Measurements from ENCODE around the gene DOCK8.
A peak's percentile ranks its signal among the peaks of the same experiment; 100 is the strongest.

The DOCK8 gene

GRCh38 chr9:331197-331596 is 116.5 kb downstream of the DOCK8 start:
- H3K27ac ChIP-seq = no peak overlapping the region
- TF ChIP-seq ZFX (IDR thresholded peaks at IDR 0.05) (no peak), CTCF (conservative IDR thresholded peaks at IDR 0.05) (no peak)

GRCh38 chr9:335373-335772 is 120.7 kb downstream of the DOCK8 start:
- no peak overlapping the region; the same call in 1 of the 2 replicates for H3K27ac ChIP-seq
- TF ChIP-seq ZFX (IDR thresholded peaks at IDR 0.05) = no peak
- no peak for TF ChIP-seq CTCF (conservative IDR thresholded peaks at IDR 0.05)

GRCh38 chr9:336039-336438 is 121.4 kb downstream of the DOCK8 start:
- peak overlapping the region; percentile 64; the same call in 1 of the 2 replicates for H3K27ac ChIP-seq
- no peak for TF ChIP-seq CTCF (conservative IDR thresholded peaks at IDR 0.05)
- TF ChIP-seq ZFX (IDR thresholded peaks at IDR 0.05) = no peak

GRCh38 chr9:338602-339001 is 123.9 kb downstream of the DOCK8 start:
- TF ChIP-seq CTCF (conservative IDR thresholded peaks at IDR 0.05) (no peak), ZFX (IDR thresholded peaks at IDR 0.05) (no peak)
- no peak overlapping the region for H3K27ac ChIP-seq

GRCh38 chr9:341634-342421 is 127.2 kb downstream of the DOCK8 start:
- H3K27ac ChIP-seq = no peak overlapping the region
- TF ChIP-seq CTCF (conservative IDR thresholded peaks at IDR 0.05) (no peak), ZFX (IDR thresholded peaks at IDR 0.05) (no peak)

GRCh38 chr9:343773-344172 is 129.1 kb downstream of the DOCK8 start:
- no peak overlapping the region for H3K27ac ChIP-seq

More at GRCh38 chr9:343773-344172, 129.1 kb downstream of the DOCK8 start:
- no peak for TF ChIP-seq ZFX (IDR thresholded peaks at IDR 0.05)
- TF ChIP-seq CTCF (conservative IDR thresholded peaks at IDR 0.05) = no peak

Measured in C4-2B (cell line).